HG02571 (cell line): ENCODE measurements around the gene ADGRG3.

Source experiments
- ATAC-seq: cut with Tn5 transposase; IDR thresholded peaks from one replicate; pipeline ENCODE4 v1.9.1; 2021; ENCODE audit warnings: mild to moderate bottlenecking, moderate library complexity; ENCODE audit not compliant: unreplicated experiment

Gene ADGRG3, protein sequence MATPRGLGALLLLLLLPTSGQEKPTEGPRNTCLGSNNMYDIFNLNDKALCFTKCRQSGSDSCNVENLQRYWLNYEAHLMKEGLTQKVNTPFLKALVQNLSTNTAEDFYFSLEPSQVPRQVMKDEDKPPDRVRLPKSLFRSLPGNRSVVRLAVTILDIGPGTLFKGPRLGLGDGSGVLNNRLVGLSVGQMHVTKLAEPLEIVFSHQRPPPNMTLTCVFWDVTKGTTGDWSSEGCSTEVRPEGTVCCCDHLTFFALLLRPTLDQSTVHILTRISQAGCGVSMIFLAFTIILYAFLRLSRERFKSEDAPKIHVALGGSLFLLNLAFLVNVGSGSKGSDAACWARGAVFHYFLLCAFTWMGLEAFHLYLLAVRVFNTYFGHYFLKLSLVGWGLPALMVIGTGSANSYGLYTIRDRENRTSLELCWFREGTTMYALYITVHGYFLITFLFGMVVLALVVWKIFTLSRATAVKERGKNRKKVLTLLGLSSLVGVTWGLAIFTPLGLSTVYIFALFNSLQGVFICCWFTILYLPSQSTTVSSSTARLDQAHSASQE

DNA sequence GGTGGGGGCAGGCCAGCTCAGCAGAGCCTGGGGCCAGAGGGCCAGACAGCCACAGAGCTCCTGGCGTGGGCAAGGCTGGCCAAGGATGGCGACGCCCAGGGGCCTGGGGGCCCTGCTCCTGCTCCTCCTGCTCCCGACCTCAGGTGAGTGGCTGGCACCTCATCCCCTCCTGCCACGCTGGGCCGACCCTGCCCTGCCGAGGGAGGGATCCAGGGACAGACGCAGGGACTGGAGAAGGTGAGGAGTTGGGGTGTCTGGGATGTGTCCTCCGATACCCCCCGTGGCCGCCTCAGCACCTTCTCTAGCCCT lies at the start of gene ADGRG3:
TSS of gene ADGRG3 (plus strand) at position 44 of the 309 bp plus-strand sequence. CDS start at position 86, 42 bp downstream.
- no peak for ATAC-seq

DNA sequence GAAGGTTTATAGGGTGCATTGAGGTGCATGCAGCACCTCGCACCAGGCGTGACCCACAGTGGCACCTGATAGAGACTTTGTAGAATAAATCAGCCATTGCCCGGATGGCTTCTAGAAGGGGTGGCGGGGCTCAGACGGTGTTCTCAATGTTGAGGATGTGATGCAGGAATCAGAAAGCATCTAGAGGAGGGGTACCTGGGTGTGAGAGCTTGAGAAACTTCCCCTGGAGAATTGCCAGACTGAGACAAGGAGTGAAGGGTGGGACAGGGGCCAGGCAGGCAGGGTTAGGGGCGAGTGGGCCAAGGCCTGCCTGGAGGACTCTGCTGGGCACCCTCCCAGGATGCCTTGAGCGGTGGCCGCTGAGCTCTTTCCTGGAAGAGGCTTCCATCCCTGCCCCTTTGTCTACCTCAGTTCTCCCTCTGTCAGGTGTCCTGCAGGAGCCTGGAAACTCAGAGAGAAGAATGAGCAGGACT lies 48.9 kb upstream of the ADGRG3 start:
- ATAC-seq, result no peak

DNA sequence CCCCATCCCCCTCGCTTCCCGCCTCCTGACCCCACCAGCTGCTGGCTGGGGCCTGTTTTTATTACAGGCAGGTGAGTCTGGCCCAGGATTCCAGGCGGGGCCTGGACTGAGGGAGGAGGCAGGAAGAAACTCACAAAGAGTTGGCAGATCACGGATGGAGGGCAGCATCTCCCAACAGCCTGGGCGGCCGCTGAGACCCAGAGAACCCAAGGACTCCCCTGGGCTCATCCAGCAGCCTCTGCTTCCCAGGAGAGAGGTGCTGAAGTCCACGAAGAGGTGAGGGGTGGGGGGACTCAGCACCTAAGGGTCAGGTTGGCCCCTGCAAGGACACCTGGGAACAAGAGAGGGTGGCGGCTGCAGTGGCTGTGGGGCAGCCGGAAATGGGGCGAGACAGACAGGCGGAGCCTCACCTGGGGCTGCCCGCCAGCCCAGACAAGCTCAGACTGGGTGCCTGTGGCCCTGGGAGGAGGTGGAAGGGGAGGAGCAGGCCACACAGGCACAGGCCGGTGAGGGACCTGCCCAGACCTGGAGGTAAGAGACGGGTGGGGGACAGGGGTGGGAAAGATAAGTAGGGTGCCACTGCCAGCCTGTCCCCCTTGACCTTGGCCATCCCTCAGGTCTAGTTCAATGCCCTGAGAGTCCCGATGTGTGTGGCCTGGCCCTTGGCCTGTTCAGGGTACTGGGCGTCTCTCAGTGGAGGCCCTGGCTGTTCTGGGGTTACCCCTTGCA lies 48.3 kb upstream of the ADGRG3 start:
- ATAC-seq, result no peak

DNA sequence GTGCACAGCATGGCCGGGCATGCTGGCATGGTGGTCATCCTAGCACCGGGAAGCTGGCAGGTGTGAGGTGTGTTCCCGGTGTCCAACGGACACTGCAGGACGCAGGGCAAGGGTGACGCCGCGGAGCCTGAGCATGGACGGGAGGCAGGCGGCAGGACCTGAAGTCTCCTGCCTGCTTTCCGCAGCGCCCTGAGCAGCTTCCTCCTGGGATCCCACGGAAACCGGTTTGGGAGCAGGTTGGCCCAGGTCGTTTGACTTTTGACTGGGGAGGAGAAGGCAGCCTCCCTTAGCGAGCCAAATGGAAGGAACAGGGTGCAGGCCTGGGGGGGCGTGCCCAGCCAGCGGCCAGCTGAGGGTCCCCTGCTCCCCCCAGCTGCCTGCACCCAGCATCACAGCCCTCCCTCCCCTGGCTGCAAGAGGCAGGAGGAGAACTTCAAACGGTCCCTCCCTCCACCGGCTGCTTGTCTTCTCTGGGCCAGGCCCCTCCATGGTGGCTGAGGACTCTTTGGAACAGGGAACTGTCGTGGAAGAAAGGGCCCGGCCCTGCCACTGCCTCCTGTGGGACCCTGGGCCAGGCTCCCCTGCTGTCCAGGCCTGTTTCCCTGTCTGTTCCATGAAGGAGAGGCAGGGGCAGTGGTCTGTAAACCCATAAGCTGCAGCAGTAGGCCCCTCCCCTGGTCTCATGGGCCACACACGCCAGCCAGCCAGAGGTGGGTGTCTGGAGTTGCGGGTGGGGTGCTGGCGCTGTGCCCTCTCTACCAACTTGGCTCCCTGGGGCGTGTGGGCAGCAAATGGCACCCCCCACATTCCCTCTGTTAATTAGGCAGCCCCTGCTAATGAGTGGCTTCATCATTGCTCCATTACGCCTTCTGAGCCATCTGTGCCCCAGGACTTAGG lies 47.5 kb upstream of the ADGRG3 start:
- no peak for ATAC-seq

DNA sequence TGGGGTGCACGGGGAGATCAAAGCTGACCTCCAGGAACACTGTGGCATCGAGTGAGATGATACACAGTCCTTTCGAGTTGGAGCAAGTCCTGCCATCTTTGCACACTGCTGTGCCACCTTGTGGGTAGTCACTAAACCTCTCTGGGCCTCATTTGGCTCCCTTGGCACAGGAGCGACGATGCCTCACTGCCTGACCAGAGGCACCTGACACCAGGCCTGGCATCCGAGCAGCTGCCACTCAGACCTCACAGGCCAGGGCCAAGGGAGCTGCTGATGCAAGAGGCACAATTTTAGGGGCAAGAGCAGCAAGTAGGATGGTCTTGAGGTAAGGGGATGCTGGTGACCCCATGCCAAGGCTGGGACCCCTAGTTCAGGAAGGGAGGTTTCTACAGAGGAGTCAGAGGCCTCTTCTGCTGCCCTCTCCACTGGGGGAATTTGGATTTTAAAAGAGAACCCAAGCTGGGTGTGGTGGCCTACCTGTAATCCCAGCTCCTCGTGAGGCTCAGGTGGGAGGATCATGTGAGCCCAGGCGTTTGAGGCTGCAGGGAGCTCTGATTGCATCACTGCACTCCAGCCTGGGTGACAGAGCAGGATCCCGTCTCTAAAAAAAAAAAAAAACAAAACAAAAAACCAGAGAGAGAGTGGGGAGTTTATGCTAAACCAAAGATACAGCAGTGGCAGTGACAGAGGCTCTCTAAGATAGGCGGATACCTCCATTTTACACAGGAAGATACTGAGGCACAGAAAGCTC lies 46.4 kb upstream of the ADGRG3 start:
- ATAC-seq, result no peak

DNA sequence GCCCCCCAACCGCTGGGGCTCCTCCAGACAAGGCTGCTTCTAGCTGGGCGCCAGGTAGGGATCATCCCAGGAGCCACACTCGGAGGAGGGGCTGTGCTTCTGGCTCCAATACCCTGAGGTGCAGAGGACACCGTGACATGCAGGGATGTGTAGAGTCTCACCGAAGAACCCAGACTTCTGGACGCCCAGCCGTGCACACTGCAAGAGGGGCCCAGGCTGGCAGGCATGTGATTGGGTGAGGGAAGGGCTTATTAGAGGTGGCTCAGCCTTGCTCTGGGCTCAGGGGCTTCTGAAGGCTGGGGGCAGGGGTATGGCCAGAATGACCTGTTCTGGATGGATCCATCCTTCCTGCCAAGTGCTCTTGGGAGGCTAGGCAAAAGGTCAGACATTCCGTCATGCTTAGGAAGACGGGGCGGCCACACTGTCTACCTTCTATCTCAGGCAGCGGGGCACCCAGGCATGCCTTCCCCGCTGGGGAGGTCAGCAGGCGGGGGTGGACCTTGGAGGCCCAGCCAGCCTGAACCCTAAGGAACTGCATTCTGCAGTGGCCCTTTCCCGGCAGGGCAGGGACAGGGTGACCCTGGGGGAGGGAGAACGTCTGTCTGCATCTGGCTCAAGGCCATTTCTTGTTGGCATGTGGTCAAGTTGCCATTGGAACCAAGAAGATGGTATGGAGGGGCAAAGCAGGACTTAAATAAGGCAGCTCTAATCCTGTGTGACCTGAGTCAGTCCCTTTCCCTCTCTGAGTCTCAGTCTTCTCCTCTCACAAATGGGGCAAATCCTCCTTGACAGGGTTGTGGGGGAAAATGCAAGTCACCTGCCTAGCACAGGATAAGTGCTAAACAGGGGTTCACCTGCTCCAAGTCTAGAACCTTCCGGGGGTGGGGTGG lies 45.5 kb upstream of the ADGRG3 start:
- ATAC-seq, result no peak

DNA sequence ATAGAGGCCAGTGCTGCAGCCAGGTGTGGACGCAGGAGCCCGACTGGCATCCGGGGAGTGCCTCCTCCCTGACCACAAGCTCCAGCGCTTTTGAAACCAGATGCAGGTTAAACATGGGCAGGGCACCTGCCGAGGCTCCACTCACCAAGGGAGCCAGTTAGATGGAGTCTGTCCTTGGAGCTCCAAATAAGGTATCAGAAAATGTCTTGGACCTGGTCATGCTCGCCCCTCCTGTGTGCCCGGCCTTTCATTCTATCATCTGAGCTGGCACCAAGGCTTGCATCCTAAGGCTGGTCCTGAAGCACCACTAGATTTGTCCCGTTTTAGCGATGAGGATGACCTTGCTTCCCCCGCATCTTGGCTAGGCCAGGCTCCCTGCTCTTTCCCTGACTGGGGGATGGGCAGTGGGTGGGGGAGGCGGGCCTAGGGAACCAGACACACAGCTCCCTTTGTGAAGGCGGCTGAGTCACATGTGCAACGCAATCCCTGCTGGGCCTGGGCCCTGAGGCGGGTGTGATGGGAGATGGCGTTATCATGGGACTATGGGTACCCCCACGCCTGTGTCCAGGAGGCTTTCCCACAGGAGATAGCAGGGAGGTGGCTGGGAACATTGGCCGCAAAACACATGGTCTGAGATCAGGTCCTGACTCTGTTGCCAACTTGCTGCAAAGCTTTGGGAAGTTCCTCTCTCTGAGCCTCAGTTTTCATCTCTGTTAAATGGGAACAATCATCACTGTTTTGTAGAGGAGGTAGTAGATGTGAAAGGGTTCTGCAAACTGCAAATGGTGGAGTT lies 44.7 kb upstream of the ADGRG3 start:
- ATAC-seq, result no peak

DNA sequence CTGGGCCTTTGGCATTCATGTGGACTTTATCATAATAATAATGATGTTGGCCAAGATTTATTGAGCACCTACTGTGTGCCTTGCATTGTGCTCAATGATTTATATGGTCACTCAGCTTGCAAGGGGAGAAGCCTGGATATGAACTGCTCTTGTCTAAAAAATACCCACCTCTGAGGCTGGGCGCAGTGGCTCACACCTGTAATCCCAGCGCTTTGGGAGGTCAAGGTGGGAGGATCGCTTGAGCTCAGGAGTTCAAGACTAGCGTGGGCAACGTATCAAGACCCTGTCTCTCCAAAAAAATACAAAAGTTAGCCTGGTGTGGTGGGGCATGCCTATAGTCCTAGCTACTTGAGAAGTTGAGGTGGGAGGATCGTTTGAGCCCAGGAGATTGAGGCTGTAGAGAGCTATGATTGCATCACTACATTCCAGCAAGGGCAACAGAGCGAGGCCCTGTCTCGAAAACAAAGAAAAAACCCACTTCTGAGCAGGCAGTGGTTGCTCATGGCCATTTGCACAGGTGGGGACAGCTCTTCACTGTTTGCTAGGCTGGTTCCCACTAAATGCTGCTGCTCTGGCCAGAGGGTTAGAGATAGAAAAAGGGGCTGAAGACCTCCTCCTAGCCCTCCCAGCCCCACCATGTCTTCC lies 43.9 kb upstream of the ADGRG3 start:
- ATAC-seq, result no peak

DNA sequence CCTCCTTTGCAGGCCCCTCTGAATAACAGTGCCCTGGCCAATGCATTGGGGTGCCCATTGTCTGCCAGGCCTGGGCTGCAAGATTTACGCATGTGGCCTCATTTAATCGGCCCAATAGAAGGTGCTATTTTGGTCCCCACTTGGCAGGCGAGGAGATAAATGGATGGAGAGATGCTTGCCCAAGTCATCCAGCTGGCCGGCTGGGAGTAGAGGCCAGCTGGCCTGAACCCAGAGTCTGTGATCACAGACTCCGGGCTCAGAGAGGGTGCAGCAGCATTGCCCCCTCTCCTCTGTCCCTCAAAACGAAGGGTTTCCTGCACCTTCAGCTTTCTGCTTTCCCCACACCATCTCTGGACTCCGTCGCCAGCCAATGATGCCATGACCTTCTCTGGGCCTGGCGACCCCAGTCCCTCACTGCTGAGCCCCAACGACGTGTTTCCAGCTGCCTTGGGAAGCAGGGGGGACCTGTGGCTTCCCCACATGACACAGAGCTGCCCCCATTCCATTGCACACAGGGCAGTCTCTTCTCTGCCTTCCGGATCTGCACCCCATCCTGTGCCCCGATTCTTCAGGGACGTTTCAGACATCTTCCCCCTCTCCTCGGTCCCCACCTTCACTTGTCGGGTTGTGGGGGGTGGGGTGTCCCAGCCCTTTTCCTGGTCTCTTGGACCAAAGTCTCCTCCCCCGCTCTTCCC lies 43.2 kb upstream of the ADGRG3 start:
- ATAC-seq, result no peak

DNA sequence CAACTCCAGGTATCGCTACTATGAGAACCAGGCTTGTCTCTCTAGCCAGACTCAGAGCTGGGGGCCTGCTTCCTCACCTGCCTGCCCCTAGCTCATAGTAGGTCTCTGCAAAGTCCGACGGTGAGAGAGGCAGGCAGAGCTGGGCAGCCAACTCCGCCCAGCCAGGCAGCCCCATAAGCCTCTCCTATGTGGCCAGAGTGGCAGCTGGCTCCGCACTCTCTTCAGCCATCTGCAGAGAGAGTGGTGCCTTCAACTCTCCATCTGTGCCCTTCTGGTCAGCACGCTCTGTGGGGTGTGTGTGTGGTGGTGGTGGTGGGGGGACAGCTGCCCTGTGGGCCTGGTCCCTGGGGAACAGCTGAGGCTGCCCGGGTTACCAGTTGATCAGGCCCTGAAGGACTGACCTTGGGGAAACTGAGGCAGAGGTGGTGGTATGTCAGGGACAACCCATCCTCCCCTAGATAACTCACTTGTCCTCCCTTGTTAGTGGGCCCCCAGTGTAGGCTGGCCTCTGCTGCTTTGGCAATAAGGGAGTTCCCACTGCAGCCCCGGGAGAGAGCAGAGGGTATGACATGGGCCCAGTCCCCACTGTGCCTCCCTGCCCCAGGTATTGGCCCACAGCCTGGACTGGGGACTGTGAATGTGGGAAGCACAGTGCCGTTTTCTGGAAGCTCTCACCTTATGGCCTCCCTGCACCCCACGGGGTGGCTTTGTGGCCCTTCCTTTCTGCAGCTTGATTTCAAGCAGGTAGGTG lies 41.5 kb upstream of the ADGRG3 start:
- no peak for ATAC-seq

DNA sequence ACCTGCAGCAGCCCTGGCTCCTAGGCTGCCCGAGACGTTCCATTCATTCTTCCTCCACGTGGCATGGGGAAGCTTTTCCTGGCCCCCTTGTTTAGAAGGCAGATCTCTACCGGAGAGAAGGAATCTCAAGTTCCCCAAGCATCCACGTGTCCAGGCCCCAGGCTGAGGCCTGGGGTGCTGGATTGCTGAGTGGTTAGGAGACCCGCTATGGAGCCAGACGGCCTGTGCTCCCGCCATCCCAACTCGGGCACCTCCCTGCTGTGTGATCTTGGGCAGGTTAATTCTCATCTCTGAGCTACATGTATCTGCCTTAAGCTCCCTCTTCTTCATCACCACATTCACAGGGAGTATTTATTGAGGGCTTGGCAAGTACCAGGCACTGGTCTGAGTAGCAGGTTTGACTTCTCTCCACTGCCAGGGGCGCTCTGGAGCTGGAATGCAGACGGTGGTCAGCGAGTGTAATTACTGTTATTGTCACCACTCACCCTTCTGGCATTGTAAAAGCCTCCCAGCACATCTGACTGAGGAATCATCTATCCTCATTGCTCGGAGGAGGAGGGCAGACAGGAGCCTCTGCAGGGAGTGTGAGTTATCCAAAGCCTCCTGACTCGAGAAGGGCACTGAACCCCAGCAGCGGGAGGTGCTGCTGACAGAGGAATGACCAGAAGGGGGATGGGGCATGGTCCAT lies 40.8 kb upstream of the ADGRG3 start:
- ATAC-seq, result no peak

DNA sequence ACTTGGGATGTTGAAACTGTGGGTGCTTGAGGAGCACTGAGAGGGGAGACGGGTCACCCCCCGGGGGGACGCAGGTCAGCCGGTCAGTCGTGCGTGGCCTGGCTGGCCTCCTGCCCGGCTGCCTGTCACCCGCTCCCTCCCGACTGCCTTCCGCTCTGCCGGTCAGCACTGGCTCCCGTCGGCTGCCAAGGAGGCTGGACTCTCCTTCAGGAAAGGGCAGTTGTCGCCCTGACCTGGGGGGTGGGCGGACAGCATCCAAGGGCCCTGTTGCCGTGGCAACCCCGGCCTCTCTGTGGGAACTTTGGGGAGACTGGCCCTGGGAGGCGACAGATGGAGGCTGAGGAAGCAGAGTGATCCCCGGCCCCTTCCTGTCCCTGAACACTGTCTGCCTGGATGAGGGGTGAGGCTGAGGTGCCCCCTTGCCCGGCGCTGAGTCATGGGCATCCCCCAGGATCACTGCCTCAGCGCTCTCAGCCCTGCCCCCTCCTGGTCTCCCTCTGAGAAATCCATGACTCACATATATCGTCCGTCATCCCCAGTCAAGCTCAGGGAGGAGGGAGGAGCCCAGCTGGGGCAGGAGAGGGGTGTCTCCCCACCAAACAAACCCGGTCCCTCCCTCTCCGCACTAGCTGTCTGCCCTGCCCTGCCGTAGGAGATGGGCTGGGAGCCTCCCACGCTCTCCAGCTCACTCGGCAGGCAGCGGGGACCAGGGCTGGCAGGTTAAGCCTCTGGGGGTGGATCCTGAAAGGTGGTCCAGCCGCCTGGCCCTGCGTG lies 39.9 kb upstream of the ADGRG3 start, which contains the start of gene ADGRG1:
TSS of gene ADGRG1 (plus strand) at position 623 of the 774 bp plus-strand sequence. CDS start 21,658 bp downstream, outside the sequence.
- no peak for ATAC-seq

DNA sequence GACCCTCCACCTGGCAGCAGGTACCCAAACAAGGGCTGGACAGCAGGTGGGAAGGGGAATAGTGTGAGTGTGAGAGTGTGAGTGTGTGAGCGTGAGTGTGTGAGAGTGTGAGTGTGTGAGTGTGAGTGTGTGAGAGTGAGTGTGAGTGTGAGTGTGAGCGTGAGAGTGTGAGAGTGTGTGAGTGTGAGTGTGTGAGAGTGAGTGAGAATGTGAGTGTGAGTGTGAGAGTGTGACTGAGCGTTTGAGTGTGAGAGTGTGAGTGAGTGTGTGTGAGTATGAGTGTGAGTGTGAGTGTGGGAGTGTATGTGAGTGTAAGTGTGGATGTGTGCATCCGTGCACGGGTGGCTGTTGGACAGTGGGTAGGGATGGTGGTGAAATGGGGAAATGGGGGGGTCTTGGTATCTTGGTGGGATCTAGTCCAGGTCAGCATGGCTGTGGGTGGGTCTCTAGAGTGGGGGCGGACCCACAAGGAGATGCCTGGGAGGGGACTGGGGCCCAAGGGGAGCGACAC lies 39.3 kb upstream of the ADGRG3 start:
- no peak for ATAC-seq

DNA sequence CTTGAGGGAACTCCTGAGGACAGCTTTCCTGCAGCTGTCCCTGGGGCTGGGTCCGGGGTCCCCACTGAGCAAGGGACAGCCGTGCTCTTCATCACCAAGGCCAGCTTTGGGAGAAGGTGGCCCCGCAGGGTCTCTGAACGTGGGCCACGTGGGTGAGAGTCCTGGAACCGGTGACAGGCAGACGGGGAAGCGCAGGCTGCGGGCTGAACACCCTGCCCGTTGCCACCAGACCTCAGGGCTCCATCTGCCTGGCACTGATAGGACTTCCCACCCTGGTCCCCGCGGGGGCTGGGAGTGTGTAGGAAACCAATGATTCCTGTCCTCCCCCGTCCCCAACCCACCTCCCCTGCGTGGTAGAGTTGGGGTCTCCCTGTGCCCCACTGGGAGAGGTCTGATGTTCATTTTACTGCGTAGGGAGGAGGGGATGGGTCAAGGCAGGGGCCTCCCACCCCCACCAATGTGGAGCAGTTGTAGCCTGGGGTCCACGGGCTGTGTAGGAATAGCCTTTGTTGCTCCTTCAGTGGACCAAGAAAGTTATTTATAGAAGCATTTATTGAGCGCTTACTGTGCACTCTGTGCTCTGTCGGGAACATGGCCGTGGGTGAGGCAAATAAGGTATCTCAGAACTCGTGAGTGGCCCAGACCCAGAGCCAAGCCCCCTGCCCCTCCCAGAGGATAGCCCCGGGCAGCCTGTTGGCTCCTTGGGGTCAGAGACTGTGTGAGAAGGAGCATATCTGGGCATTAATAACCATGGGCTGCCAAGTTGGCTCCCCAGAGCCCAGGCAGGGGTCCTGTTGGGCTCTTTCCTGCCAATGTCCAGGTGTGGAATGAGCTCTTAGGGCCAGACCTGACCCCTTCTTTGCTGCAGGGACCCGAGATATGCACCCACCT lies 38.3 kb upstream of the ADGRG3 start:
- ATAC-seq, result no peak
